Parathyroid adenoma (tissue), 2 donors: ENCODE measurements around the gene KLK15.

ENCODE experiments used
- H2AFZ ChIP-seq: fragments of 300-600 bp; sonication (generic); one replicate; pipeline ENCODE4 v1.7.0; 2017; ENCODE audit warnings: antibody characterized with exemption, mild to moderate bottlenecking
- H3K27ac ChIP-seq: fragments of 300-600 bp; sonication (generic); one replicate; pipeline ENCODE4 v1.7.0; 2017
- H3K27me3 ChIP-seq: fragments of 300-600 bp; sonication (generic); one replicate; pipeline ENCODE4 v1.7.0; 2017; ENCODE audit warnings: low read length; ENCODE audit not compliant: control insufficient read depth, insufficient read depth
- H3K36me3 ChIP-seq: fragments of 300-600 bp; sonication (generic); one replicate; pipeline ENCODE4 v1.7.0; 2017; ENCODE audit warnings: low read length; ENCODE audit not compliant: control insufficient read depth, insufficient read depth
- H3K4me1 ChIP-seq: fragments of 300-600 bp; sonication (generic); one replicate; pipeline ENCODE4 v1.7.0; 2017; ENCODE audit warnings: control low read depth
- H3K4me2 ChIP-seq: fragments of 300-600 bp; sonication (generic); one replicate; pipeline ENCODE4 v1.7.0; 2017; ENCODE audit warnings: low read length
- H3K4me3 ChIP-seq: fragments of 300-600 bp; sonication (generic); one replicate; pipeline ENCODE4 v1.7.0; 2017; ENCODE audit warnings: low read depth, low read length
- H3K79me2 ChIP-seq: fragments of 300-600 bp; sonication (generic); one replicate; pipeline ENCODE4 v1.7.0; 2017; ENCODE audit warnings: control low read depth
- H3K9ac ChIP-seq: fragments of 300-600 bp; sonication (generic); one replicate; pipeline ENCODE4 v1.7.0; 2017; ENCODE audit warnings: mild to moderate bottlenecking
- H3K9me3 ChIP-seq: fragments of 300-600 bp; sonication (generic); one replicate; pipeline ENCODE4 v1.7.0; 2017; ENCODE audit warnings: low read length; ENCODE audit not compliant: control insufficient read depth
- TF ChIP-seq, protein P1 (sequence below): fragments of 300-600 bp; sonication (generic); IDR thresholded peaks from one replicate; pipeline ENCODE4 v1.7.0; 2017; ENCODE audit warnings: antibody characterized with exemption, mild to moderate bottlenecking
- donor health status: primary hyperparathyroidism.

The KLK15 gene

DNA sequence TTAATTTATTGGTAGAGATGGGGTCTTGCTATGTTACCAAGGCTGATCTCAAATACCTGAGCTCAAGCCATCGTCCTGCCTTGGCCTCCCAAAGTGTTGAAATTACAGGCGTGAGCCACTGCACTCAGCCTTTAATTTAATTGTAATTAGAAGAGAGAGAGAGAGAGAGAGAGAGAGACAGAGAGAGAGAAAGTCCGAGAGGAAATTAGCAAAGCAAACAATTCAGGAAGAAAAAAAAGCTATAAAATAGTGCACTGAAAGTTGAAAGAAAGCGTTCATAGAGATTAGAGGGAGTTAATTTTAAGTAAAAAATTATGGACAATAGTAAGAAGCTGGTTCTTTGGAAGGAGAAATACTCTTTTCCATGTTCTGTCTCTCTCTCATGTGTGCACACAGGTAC lies 56.1 kb downstream of the KLK15 start:
- TF ChIP-seq, protein P1, sequence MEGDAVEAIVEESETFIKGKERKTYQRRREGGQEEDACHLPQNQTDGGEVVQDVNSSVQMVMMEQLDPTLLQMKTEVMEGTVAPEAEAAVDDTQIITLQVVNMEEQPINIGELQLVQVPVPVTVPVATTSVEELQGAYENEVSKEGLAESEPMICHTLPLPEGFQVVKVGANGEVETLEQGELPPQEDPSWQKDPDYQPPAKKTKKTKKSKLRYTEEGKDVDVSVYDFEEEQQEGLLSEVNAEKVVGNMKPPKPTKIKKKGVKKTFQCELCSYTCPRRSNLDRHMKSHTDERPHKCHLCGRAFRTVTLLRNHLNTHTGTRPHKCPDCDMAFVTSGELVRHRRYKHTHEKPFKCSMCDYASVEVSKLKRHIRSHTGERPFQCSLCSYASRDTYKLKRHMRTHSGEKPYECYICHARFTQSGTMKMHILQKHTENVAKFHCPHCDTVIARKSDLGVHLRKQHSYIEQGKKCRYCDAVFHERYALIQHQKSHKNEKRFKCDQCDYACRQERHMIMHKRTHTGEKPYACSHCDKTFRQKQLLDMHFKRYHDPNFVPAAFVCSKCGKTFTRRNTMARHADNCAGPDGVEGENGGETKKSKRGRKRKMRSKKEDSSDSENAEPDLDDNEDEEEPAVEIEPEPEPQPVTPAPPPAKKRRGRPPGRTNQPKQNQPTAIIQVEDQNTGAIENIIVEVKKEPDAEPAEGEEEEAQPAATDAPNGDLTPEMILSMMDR = no peak
- H3K27me3 ChIP-seq = no peaks in the 10 kb centered on the region

DNA sequence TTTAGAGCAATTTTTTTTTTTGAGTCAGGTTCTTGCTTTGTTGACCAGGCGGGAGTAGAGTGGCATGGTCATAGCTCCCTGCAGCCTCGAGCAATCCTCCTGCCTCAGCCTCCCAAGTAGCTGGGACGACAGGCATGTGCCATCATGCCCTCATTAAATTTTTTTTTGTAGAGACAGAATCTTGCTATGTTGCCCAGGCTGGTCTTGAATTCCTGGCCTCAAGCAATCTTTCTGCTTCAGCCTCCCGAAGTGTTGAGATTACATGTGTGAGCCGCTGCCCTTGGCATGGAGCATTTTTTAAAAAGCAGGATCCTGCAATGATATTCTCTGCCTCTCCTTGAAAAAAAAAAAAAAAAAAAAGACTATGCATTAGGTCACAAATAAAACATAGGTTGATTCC lies 57.2 kb downstream of the KLK15 start:
- Histone ChIP-seq H3K27me3 (no peaks in the 10 kb centered on the region), H3K4me2 (no peak overlapping the region), H3K4me3 (no peak overlapping the region), H2AFZ (no peak overlapping the region), H3K9ac (no peak overlapping the region), H3K36me3 (no peaks in the 10 kb centered on the region), H3K9me3 (no peaks in the 10 kb centered on the region), H3K4me1 (no peaks in the 10 kb centered on the region), H3K27ac (no peak overlapping the region), H3K79me2 (no peaks in the 10 kb centered on the region)
- TF ChIP-seq, protein P1 = no peak

More for the DNA sequence above, 56.1 kb downstream of the KLK15 start:
- no peak overlapping the region for H3K9ac ChIP-seq
- no peak overlapping the region for H3K4me3 ChIP-seq
- no peaks in the 10 kb centered on the region for H3K4me1 ChIP-seq
- H3K4me2 ChIP-seq = no peak overlapping the region
- no peak overlapping the region for H2AFZ ChIP-seq
- H3K27ac ChIP-seq = no peak overlapping the region
- no peaks in the 10 kb centered on the region for H3K36me3 ChIP-seq
- H3K9me3 ChIP-seq = no peaks in the 10 kb centered on the region
- H3K79me2 ChIP-seq = no peaks in the 10 kb centered on the region
